GM23338 (cell line): ENCODE results near the gene TMEM143. TPM values are rescaled to one million over a fixed set of nuclear protein-coding genes. Genes with fewer than 3 reads are reported as not detected.

ENCODE experiments used
- CREB1 ChIP-seq: fragments of 250-450 bp; sonication (Bioruptor Pico); IDR thresholded peaks from 2 replicates; pipeline ENCODE4 v1.5.0; 2020; ENCODE audit warnings: low read depth, mild to moderate bottlenecking, moderate library complexity
- EZH2 ChIP-seq: fragments of 200-600 bp; sonication (generic); IDR thresholded peaks from one replicate; pipeline ENCODE4 v1.8.0; 2017; ENCODE audit warnings: antibody characterized with exemption, mild to moderate bottlenecking, low read depth; ENCODE audit not compliant: unreplicated experiment
- EZH2phosphoT487 ChIP-seq: fragments of 200-600 bp; sonication (generic); IDR thresholded peaks from one replicate; pipeline ENCODE4 v1.8.1; 2018; ENCODE audit warnings: antibody characterized with exemption; ENCODE audit not compliant: unreplicated experiment
- JUNB ChIP-seq: IDR thresholded peaks from one replicate; pipeline ENCODE4 v1.6.1; 2016; ENCODE audit warnings: antibody characterized with exemption; ENCODE audit not compliant: unreplicated experiment
- NANOG ChIP-seq: IDR thresholded peaks from 2 replicates; pipeline ENCODE4 v1.6.1; 2016; ENCODE audit warnings: antibody characterized with exemption, borderline replicate concordance
- POLR2AphosphoS5 ChIP-seq: IDR thresholded peaks from 2 replicates; pipeline ENCODE4 v1.6.1; 2016; ENCODE audit warnings: antibody characterized with exemption, low read depth
- STAT1 ChIP-seq: IDR thresholded peaks from one replicate; pipeline ENCODE4 v1.6.1; 2016; ENCODE audit warnings: antibody characterized with exemption; ENCODE audit not compliant: unreplicated experiment
- ZNF114 ChIP-seq: fragments of 250-450 bp; sonication (Bioruptor Pico); IDR thresholded peaks from 2 replicates; pipeline ENCODE4 v1.5.0; 2020; ENCODE audit warnings: mild to moderate bottlenecking, moderate library complexity
- ZNF331 ChIP-seq: fragments of 250-450 bp; sonication (Bioruptor Pico); IDR thresholded peaks from 2 replicates; pipeline ENCODE4 v1.5.0; 2020; ENCODE audit warnings: low read depth, mild to moderate bottlenecking, moderate library complexity
- polyA plus RNA-seq: library from polyadenylated mRNA; unstranded; fragments of >200 nt; fragmentation: Nextera tagmentation; extraction: Ambion mirVana; gene quantifications from 2 replicates; pipeline ENCODE4 v1.2.1, GENCODE V29; 2016
- total RNA-seq: library from RNA; depleted of rRNA; stranded (reverse); fragments of >200 nt; shearing (Covaris generic); gene quantifications from 2 replicates; pipeline ENCODE4 v1.2.3, GENCODE V29; 2014
- TF ChIP-seq, protein P1 (sequence below): fragments of 250-450 bp; sonication (Bioruptor Pico); IDR thresholded peaks from 2 replicates; pipeline ENCODE4 v1.5.0; 2020; ENCODE audit warnings: mild to moderate bottlenecking, moderate library complexity
- TF ChIP-seq, protein P2 (sequence below), 2 experiments: fragments of 200-600 bp in 1 of 2; sonication (generic) in 1 of 2; conservative IDR thresholded peaks; 2 replicates each; pipeline versions ENCODE4 v1.5.1 to v1.6.1; 2016 to 2017; ENCODE audit warnings: antibody characterized with exemption in 2 of 2, low read depth in 2 of 2, mild to moderate bottlenecking in 2 of 2, moderate library complexity in 1 of 2
- TF ChIP-seq, protein P3 (sequence below): IDR thresholded peaks from 2 replicates; pipeline ENCODE4 v1.6.1; 2016; ENCODE audit warnings: antibody characterized with exemption

Gene TMEM143
- total and polyA plus RNA-seq, 2 experiments from 2014 or later, result 12.8 to 15.0 TPM

DNA sequence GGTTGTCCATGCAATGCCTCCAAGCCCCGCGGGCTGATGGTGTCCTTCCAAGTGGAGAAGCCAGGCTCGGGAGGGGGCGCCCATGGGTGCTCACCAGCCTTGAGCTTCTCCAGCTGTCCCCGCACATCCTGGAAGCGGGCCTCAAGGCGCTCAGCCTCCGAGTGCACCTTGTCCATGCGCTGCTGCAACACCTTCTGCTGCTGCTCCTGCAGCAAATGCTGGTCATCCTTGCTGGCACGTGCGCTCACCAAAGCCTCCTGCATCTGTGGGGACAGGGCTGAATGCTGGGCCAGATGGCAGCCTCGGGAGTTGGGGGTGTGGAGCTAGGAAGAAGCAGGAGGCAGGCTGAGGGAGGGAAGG lies 61.2 kb downstream of the TMEM143 start (continued):
- TF ChIP-seq, protein P1, sequence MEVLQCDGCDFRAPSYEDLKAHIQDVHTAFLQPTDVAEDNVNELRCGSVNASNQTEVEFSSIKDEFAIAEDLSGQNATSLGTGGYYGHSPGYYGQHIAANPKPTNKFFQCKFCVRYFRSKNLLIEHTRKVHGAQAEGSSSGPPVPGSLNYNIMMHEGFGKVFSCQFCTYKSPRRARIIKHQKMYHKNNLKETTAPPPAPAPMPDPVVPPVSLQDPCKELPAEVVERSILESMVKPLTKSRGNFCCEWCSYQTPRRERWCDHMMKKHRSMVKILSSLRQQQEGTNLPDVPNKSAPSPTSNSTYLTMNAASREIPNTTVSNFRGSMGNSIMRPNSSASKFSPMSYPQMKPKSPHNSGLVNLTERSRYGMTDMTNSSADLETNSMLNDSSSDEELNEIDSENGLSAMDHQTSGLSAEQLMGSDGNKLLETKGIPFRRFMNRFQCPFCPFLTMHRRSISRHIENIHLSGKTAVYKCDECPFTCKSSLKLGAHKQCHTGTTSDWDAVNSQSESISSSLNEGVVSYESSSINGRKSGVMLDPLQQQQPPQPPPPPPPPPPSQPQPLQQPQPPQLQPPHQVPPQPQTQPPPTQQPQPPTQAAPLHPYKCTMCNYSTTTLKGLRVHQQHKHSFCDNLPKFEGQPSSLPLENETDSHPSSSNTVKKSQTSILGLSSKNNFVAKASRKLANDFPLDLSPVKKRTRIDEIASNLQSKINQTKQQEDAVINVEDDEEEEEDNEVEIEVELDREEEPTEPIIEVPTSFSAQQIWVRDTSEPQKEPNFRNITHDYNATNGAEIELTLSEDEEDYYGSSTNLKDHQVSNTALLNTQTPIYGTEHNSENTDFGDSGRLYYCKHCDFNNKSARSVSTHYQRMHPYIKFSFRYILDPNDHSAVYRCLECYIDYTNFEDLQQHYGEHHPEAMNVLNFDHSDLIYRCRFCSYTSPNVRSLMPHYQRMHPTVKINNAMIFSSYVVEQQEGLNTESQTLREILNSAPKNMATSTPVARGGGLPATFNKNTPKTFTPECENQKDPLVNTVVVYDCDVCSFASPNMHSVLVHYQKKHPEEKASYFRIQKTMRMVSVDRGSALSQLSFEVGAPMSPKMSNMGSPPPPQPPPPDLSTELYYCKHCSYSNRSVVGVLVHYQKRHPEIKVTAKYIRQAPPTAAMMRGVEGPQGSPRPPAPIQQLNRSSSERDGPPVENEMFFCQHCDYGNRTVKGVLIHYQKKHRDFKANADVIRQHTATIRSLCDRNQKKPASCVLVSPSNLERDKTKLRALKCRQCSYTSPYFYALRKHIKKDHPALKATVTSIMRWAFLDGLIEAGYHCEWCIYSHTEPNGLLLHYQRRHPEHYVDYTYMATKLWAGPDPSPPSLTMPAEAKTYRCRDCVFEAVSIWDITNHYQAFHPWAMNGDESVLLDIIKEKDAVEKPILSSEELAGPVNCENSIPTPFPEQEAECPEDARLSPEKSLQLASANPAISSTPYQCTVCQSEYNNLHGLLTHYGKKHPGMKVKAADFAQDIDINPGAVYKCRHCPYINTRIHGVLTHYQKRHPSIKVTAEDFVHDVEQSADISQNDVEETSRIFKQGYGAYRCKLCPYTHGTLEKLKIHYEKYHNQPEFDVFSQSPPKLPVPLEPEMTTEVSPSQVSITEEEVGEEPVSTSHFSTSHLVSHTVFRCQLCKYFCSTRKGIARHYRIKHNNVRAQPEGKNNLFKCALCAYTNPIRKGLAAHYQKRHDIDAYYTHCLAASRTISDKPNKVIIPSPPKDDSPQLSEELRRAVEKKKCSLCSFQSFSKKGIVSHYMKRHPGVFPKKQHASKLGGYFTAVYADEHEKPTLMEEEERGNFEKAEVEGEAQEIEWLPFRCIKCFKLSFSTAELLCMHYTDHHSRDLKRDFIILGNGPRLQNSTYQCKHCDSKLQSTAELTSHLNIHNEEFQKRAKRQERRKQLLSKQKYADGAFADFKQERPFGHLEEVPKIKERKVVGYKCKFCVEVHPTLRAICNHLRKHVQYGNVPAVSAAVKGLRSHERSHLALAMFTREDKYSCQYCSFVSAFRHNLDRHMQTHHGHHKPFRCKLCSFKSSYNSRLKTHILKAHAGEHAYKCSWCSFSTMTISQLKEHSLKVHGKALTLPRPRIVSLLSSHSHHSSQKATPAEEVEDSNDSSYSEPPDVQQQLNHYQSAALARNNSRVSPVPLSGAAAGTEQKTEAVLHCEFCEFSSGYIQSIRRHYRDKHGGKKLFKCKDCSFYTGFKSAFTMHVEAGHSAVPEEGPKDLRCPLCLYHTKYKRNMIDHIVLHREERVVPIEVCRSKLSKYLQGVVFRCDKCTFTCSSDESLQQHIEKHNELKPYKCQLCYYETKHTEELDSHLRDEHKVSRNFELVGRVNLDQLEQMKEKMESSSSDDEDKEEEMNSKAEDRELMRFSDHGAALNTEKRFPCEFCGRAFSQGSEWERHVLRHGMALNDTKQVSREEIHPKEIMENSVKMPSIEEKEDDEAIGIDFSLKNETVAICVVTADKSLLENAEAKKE (CRISPR knock-in tag), result no peak
- TF ChIP-seq CREB1 (CRISPR knock-in tag) (no peak), ZNF114 (no peak), EZH2phosphoT487 (no peak), NANOG (no peak), JUNB (no peak), STAT1 (no peak), ZNF331 (CRISPR knock-in tag) (no peak), EZH2 (no peak), POLR2AphosphoS5 (no peak)
- TF ChIP-seq, protein P2, sequence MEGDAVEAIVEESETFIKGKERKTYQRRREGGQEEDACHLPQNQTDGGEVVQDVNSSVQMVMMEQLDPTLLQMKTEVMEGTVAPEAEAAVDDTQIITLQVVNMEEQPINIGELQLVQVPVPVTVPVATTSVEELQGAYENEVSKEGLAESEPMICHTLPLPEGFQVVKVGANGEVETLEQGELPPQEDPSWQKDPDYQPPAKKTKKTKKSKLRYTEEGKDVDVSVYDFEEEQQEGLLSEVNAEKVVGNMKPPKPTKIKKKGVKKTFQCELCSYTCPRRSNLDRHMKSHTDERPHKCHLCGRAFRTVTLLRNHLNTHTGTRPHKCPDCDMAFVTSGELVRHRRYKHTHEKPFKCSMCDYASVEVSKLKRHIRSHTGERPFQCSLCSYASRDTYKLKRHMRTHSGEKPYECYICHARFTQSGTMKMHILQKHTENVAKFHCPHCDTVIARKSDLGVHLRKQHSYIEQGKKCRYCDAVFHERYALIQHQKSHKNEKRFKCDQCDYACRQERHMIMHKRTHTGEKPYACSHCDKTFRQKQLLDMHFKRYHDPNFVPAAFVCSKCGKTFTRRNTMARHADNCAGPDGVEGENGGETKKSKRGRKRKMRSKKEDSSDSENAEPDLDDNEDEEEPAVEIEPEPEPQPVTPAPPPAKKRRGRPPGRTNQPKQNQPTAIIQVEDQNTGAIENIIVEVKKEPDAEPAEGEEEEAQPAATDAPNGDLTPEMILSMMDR (conservative IDR thresholded peaks at IDR 0.05; ENCODE audit: low read depth in 2 of 2), result no peak
- TF ChIP-seq, protein P3, sequence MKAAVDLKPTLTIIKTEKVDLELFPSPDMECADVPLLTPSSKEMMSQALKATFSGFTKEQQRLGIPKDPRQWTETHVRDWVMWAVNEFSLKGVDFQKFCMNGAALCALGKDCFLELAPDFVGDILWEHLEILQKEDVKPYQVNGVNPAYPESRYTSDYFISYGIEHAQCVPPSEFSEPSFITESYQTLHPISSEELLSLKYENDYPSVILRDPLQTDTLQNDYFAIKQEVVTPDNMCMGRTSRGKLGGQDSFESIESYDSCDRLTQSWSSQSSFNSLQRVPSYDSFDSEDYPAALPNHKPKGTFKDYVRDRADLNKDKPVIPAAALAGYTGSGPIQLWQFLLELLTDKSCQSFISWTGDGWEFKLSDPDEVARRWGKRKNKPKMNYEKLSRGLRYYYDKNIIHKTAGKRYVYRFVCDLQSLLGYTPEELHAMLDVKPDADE, result no peak
